ENCODE measurements around the gene SLC12A9.
"Not testable (repeated sequence)": the region's sequence is repeated elsewhere in the genome, so short reads cannot be mapped to it uniquely, and the experiment has no call there.

Gene SLC12A9

GRCh38 chr7:100804681-100805431, 47.7 kb upstream of the SLC12A9 start:
- no peak overlapping the region for H3K4me2 ChIP-seq (ENCODE audit: low read length)
- no peaks in the 10 kb centered on the region for H3K9me3 ChIP-seq (ENCODE audit: insufficient read depth, low read length)
- no peak overlapping the region for H3K9ac ChIP-seq (ENCODE audit: low read length)
- H3K4me1 ChIP-seq (ENCODE audit: low read length): peaks cover 32% of the 10 kb centered on the region
- no peak overlapping the region for H2AFZ ChIP-seq (ENCODE audit: low read depth, low read length)
- no peak overlapping the region for H3K4me3 ChIP-seq (ENCODE audit: low read length)
- H4K20me1 ChIP-seq (ENCODE audit: insufficient read depth, low read length): no peaks in the 10 kb centered on the region
- no peaks in the 10 kb centered on the region for H3K27me3 ChIP-seq (ENCODE audit: low read depth, low read length)
- TF ChIP-seq, protein P1, sequence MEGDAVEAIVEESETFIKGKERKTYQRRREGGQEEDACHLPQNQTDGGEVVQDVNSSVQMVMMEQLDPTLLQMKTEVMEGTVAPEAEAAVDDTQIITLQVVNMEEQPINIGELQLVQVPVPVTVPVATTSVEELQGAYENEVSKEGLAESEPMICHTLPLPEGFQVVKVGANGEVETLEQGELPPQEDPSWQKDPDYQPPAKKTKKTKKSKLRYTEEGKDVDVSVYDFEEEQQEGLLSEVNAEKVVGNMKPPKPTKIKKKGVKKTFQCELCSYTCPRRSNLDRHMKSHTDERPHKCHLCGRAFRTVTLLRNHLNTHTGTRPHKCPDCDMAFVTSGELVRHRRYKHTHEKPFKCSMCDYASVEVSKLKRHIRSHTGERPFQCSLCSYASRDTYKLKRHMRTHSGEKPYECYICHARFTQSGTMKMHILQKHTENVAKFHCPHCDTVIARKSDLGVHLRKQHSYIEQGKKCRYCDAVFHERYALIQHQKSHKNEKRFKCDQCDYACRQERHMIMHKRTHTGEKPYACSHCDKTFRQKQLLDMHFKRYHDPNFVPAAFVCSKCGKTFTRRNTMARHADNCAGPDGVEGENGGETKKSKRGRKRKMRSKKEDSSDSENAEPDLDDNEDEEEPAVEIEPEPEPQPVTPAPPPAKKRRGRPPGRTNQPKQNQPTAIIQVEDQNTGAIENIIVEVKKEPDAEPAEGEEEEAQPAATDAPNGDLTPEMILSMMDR (IDR thresholded peaks at IDR 0.05; ENCODE audit: low read depth, low read length): no peak
- TF ChIP-seq EZH2phosphoT487 (IDR thresholded peaks at IDR 0.05; ENCODE audit: low read depth): no peak
- H3K36me3 ChIP-seq (replicated peaks; ENCODE audit: low read depth, low read length): no peaks in the 10 kb centered on the region
- no peak overlapping the region for H3K27ac ChIP-seq (ENCODE audit: low read length)
- H3K79me2 ChIP-seq (ENCODE audit: low read length): no peaks in the 10 kb centered on the region

GRCh38 chr7:100806276-100806675, 46.2 kb upstream of the SLC12A9 start:
- Histone ChIP-seq H3K4me1 (ENCODE audit: low read length) (peaks cover 26% of the 10 kb centered on the region), H3K9ac (ENCODE audit: low read length) (no peak overlapping the region), H3K4me3 (ENCODE audit: low read length) (no peak overlapping the region), H3K79me2 (ENCODE audit: low read length) (no peaks in the 10 kb centered on the region), H4K20me1 (ENCODE audit: insufficient read depth, low read length) (no peaks in the 10 kb centered on the region), H3K9me3 (ENCODE audit: insufficient read depth, low read length) (no peaks in the 10 kb centered on the region), H3K4me2 (ENCODE audit: low read length) (no peak overlapping the region), H3K27me3 (ENCODE audit: low read depth, low read length) (no peaks in the 10 kb centered on the region), H3K27ac (ENCODE audit: low read length) (no peak overlapping the region), H3K36me3 (replicated peaks; ENCODE audit: low read depth, low read length) (no peaks in the 10 kb centered on the region), H2AFZ (ENCODE audit: low read depth, low read length) (no peak overlapping the region)
- TF ChIP-seq, protein P1 (IDR thresholded peaks at IDR 0.05; ENCODE audit: low read depth, low read length): no peak
- TF ChIP-seq EZH2phosphoT487 (IDR thresholded peaks at IDR 0.05; ENCODE audit: low read depth): no peak

- not testable (repeated sequence) for H4K20me1 ChIP-seq (ENCODE audit: insufficient read depth, low read length); H3K9ac ChIP-seq (ENCODE audit: low read length); H2AFZ ChIP-seq (ENCODE audit: low read depth, low read length); H3K27me3 ChIP-seq (ENCODE audit: low read depth, low read length); H3K4me2 ChIP-seq (ENCODE audit: low read length); H3K9me3 ChIP-seq (ENCODE audit: insufficient read depth, low read length); H3K27ac ChIP-seq (ENCODE audit: low read length); H3K36me3 ChIP-seq (replicated peaks; ENCODE audit: low read depth, low read length); H3K4me3 ChIP-seq (ENCODE audit: low read length); H3K79me2 ChIP-seq (ENCODE audit: low read length)
- H3K4me1 ChIP-seq (ENCODE audit: low read length): peaks cover 23% of the 10 kb centered on the region
Measured at GRCh38 chr7:100806883-100807282, 45.6 kb upstream of the SLC12A9 start.

DNA sequence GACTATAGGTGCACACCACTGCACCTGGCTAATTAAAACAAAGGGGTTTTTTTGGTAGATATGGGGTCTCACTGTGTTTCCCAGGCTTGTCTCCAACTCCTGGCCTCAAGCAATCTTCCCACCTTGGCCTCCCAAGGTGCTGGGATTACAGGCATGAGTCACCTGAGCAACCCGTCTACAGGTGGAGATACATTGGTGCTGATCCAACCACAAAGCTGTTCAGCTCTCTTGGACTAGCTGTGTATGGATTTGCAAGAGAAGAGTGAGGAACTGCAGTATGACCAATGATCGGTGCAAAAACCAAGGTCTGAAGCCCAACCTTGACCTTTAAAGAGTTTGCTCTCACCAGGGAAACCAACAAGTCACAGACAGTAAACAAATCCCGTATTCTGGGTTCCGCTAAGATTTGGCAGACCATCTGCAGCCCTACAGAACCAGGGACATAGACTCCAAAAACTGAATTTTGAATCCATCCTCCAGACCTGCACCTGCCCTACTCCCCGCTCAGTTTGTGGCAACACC, 44.1 kb upstream of the SLC12A9 start:
- Histone ChIP-seq H3K4me3 (ENCODE audit: low read length) (no peak overlapping the region), H3K36me3 (replicated peaks; ENCODE audit: low read depth, low read length) (no peaks in the 10 kb centered on the region)

More for the DNA sequence above, 44.1 kb upstream of the SLC12A9 start:
- Histone ChIP-seq H3K4me2 (ENCODE audit: low read length) (no peak overlapping the region), H3K27me3 (ENCODE audit: low read depth, low read length) (no peaks in the 10 kb centered on the region), H3K27ac (ENCODE audit: low read length) (no peak overlapping the region), H3K79me2 (ENCODE audit: low read length) (no peaks in the 10 kb centered on the region), H3K4me1 (ENCODE audit: low read length) (peaks cover 7% of the 10 kb centered on the region), H3K9me3 (ENCODE audit: insufficient read depth, low read length) (no peaks in the 10 kb centered on the region), H2AFZ (ENCODE audit: low read depth, low read length) (no peak overlapping the region), H4K20me1 (ENCODE audit: insufficient read depth, low read length) (no peaks in the 10 kb centered on the region), H3K9ac (ENCODE audit: low read length) (no peak overlapping the region)
- TF ChIP-seq EZH2phosphoT487 (IDR thresholded peaks at IDR 0.05; ENCODE audit: low read depth): no peak
- TF ChIP-seq, protein P1 (IDR thresholded peaks at IDR 0.05; ENCODE audit: low read depth, low read length): no peak

All from OCI-LY3 (cell line).